T-helper 1 cell treated with Interleukin-12 subunit alpha and Interleukin-12 subunit beta and Interleukin-4 antibody, amounts not matched to agents 30 ng/mL and 1 ng/mL, for 36 hours (primary cell): ENCODE data around the gene RPL31. TPM values are rescaled to one million over a fixed set of nuclear protein-coding genes. Genes with fewer than 3 reads are reported as not detected.

Experiments
- intact Hi-C: fragments of 100-400 bp; cut with micrococcal nuclease; formaldehyde crosslinking; loops from one replicate; pipeline ENCODE4 v1.15.1; 2024
- total RNA-seq: library from RNA; stranded (reverse); gene quantifications from 2 replicates; pipeline ENCODE4 v1.2.3, GENCODE V29; 2022

The RPL31 gene
- total RNA-seq, 1 donor from 2014 or later = 930 TPM

DNA sequence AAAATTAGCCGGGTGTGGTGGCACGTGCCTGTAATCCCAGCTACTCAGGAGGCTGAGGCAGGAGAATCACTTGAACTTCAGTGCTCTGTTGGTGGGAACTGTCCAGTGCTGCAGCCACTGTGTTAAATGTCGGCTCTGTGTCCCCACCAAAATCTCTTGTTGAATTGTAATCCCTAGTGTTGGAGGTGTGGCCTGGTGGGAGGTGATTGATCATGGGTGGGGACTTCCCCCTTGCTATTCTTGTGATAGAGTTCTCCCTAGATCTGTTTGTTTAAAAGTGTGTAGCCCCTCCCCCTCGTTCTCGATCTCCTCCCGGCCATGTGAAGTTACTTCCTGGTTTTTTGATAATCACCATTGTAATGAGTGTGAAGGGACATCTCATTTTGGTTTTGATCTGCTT is 9.8 kb upstream of the RPL31 start:
- intact Hi-C loops = no loop called here

DNA sequence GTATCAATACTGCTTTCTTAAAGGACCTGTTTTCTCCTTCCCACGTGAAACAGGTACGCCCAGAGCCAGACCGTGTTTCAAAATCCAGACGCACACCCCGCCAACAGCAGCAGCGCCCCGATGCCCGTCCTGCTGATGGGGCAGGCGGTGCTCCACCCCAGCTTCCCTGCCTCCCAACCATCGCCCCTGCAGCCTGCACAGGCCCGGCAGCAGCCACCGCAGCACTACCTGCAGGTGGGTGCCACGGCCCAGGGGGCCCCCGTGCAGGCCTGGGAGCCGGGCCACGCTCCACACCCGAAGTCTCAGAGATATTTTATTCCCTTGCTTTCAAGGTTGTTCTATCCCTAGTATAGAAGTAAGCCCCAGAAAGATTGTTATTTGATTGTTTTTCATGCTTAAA is 8.8 kb upstream of the RPL31 start:
- intact Hi-C loops = no loop called here

DNA sequence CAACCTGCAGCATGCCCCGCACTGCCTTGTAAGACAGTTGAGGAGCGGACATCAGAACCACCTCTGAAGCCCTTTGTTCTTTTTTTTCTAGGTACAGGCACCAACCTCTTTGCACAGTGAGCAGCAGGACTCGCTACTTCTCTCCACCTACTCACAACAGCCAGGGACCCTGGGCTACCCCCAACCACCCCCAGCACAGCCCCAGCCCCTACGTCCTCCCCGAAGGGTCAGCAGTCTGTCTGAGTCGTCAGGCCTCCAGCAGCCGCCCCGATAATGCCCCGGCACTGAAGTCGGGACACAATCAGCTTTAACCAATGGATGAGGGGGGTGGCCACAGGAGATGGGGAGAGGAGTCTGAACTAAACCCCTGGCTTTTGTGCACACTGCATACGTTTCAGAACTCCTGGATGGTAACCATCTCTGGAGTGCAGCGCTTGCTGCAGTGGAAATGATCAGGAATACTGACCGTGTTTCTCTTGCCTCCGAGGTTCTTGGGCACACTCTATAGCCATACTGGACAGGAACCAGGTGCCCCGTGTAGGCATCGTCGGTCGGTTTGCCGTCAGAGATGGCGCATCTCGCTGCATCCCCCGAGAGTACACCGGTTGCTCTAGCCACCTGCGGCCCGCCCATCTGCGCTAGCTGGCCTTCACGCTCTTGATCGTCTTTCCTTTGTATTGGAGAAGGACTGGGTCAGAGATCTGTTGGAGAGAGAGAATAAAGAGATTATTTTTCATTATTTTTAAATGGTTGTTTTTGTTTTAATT is 6.6 kb upstream of the RPL31 start:
- intact Hi-C loops = no loop called here

DNA sequence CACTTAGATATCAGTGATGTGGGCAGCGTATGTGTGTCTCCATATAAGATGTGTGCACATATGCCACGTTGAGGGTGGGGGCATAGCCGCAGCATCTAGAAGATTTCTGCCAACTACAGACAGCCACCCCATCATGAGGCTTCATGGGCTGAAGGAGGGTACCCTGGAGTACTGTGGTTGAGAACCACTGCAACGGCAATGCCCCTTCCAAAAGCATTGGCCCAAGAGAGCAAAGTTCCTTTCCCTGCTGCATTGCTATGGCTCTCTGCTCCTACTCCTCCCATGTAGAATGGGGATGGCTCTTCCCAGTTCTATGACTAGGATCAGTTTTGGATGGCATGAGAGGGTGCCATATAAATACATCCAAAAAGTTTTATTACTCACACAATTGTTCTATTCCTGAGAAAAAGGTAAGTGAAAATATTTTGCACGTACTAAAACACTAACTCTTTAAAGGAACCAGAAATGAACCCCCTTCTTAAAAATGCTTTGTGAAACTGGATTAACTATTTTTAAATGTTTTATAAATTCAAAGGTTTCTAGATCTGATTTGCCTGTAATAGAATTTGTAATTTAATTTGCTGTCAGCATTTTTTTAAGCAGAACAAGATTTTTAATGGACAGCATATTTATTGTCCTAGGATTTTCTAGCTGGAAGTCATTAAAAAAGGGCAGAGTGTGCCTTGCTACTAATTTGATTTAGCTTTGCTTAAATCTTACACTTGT is 4.4 kb upstream of the RPL31 start:
- intact Hi-C loops = no loop called here

DNA sequence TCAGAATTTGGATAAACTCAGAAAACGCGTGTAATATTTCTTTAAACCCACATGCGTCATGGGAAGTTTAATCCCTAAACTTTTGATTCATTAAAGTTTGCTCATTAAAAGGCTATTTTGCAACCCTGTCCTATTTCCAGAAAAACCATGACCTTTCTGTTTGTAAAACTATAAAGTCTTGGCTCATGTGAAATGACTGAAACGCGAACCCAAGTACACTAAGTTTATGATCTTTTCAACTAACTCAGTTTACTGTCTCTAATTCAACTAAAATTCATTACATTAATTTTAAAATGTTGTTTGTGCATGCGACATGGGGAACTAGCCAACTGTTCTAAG is 3.9 kb upstream of the RPL31 start:
- intact Hi-C loops = no loop called here

DNA sequence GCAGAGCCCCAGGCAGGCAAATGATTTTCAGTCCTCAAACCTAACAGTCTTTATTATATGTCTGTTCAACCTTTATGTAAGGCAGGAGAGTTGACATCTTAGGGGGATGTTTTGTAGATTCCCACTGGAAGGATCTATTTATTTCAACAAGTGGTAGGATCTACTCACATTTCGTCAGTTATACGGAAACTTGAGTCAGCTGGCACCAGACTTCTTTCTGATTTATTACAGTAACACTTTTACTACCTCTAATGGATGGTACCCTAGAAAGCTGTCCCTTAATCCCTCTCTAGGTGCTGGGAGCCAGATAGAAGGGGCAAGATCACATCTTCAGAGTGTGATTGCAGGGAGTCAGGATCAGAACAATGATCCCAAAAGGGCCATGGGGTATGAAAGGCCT is 2.1 kb upstream of the RPL31 start:
- intact Hi-C loops = loop anchor here (2.0 to 10.0 kb wide), 4 partner anchors 181 to 1845 kb away; partner anchors contain the start of genes EIF5B, LIPT1, REV1 and TSGA10

DNA sequence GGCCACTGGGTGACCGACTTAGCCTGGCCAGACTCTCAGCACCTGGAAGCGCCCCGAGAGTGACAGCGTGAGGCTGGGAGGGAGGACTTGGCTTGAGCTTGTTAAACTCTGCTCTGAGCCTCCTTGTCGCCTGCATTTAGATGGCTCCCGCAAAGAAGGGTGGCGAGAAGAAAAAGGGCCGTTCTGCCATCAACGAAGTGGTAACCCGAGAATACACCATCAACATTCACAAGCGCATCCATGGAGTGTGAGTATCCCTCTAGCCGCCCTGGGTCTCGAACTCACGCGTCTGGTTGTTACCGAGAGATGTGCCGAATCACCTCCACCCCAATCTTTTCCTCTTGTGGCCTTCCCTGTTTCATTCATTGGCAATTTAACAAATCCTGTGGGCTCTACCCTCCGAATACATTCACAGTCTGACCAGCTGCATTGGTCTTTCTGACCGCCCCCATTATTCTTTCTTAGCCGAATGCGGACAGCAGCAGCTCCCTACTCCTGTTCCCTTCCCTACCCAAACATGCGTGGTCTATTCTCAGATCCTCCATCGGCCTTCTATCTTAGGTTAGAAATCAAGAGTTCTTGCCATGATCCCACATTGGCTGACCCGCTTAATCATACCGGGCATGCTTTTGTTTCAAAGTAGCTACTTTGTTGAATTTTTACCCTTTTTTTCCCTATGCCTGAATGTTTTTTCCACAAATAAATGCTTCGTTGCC is 631 bp downstream of the RPL31 start:
- intact Hi-C loops = loop anchor here (1.0 to 10.0 kb wide), 11 partner anchors 10 to 1848 kb away; partner anchors contain the start of genes CNOT11, EIF5B, LIPT1 and PDCL3

DNA sequence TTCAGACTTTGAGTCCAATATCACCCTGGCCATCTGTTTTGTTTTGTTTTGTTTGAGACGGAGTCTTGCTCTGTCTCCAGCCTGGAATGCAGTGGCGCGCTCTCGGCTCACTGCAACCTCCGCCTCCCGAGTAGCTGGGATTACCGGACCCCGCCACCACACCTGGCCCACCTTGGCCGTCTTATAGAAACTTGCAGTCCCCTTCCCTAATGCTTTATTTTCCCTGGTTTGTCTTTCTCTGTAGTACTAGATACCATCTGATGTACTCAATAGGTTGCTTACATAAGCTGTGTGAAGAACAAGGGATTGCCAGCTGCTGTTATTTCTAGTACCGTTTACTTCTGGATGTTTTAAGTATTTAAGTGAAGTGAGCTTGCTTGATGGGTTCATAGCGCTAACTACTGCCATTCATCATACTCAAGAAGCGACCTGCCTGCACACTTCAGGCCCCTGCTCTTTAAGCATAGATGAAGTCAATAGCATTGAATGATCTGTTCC is 1.2 kb downstream of the RPL31 start:
- intact Hi-C loops = loop anchor here (1.0 to 10.0 kb wide), 4 partner anchors 18 to 1849 kb away; partner anchors contain the start of genes EIF5B, LIPT1, REV1 and TSGA10

DNA sequence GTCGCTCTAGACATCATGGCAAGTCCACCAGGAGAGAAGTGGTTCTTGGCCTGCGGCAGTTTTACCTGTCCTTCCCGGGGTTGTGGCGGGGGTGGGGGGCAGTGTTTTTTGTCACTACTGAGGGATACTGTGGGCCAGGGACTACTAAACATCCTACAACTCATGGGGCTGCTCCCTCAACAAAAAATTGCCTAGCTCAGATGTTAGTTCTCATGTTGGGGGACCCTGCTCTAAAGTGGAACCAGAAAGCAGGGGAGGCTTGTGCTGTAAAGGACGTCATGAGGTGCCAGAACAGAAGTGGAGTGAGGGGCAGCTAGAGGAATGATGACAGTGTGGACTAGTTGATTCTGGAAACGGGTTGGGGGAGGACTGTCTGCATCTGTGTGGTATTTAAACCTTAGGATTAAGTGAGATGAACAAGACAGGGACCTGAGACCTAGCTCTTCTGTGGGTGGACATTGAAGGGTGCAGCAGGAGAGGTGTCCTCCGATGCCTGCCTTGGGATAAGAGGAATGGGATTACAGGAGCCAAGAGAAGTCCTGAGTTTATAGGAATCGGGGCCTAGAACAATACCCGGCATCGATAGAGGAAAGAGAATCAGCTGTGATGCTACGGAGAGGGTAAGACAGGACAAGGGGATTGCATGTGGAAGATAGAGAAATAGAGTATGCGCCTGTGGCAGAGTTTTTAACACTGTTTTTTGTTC is 2.7 kb downstream of the RPL31 start:
- intact Hi-C loops = loop anchor here (5.0 to 10.0 kb wide), 3 partner anchors 1512 to 1850 kb away; partner anchors contain the start of genes EIF5B, LIPT1, REV1 and TSGA10

DNA sequence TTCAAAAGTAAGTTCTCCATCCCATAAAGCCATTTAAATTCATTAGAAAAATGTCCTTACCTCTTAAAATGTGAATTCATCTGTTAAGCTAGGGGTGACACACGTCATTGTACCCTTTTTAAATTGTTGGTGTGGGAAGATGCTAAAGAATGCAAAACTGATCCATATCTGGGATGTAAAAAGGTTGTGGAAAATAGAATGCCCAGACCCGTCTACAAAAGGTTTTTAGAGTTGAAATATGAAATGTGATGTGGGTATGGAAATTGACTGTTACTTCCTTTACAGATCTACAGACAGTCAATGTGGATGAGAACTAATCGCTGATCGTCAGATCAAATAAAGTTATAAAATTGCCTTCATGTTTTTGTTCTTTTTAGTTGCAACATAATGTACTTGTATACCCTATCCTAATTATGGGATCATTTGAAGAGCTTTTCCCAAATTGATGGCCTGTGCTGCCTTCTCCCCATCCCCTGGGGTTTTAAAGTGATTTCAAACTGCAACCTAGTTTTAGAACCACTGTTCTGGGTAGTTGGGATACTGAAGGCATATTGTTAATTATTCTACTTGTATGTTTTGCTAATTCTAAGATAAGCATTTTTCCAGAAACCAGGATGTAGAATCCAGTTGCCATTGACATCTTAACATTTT is 4.1 kb downstream of the RPL31 start:
- intact Hi-C loops = loop anchor here (10.0 kb wide), 2 partner anchors 1671 to 1851 kb away; partner anchors contain the start of genes EIF5B, LIPT1, TSGA10 and TXNDC9

DNA sequence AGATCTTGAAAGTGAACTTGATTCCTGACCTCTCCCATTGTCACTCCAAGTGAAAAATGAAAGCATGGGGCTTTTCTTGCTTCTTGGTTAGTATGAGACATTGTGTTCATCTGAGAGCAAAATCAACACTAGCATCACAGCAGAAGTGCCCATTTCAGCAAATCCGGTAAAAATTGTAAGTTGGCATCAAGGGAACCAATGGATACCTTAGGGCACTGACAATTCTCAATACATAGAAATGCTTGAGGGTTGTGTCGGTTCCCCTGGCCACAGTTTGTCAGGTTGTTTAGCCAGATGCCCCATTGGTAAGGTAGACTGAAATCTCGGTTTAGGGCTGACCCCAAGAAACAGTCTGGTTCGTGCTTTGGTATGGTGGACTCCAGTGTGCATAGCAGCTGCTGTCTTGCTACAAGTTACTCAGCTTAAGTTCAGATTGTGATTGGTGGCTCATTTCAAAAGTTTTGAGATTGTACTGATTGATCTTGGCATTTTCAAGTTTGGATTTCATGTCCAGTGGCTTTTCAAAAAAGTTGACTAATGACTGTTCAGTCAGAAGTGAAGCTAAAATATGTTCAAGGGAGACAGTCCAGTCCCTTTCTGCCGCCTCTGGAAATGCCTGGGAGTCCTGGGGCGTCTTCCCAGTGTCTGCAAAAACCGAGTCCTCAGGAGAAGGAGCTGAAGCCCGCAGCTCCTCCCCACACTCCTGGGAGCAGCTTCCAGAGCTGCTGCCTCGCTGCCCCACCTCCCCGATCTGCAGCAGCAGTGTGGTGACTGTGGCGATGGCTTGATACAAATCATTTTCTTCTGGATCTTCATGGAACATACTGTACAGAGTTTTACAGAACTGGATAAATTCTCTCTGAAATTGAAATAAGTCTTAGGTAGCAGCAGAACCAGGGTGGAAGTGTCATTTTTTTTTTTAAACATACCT is 5.6 kb downstream of the RPL31 start:
- intact Hi-C loops = loop anchor here (10.0 kb wide), 2 partner anchors 1673 to 1853 kb away; partner anchors contain the start of genes EIF5B, LIPT1, TSGA10 and TXNDC9

DNA sequence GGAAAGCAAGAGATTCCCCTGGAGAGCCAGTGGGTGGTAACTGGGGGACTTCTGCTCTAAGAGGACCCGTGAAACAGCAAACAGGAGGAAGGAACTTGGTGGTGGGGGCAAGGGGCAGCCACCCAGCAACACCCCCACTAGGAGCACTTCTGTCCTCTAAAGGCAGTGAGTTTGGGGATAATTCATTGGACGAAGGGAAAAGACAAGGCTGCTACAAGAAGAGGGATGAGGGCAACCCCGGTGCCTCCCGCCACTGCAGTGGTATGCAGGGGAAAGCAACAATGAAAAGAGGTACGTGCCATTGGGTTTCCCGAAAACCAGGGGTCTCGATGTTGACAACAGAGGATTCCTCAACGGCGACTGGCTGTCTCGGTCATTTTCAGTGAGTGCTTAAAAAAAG is 9.1 kb downstream of the RPL31 start:
- intact Hi-C loops = no loop called here

DNA sequence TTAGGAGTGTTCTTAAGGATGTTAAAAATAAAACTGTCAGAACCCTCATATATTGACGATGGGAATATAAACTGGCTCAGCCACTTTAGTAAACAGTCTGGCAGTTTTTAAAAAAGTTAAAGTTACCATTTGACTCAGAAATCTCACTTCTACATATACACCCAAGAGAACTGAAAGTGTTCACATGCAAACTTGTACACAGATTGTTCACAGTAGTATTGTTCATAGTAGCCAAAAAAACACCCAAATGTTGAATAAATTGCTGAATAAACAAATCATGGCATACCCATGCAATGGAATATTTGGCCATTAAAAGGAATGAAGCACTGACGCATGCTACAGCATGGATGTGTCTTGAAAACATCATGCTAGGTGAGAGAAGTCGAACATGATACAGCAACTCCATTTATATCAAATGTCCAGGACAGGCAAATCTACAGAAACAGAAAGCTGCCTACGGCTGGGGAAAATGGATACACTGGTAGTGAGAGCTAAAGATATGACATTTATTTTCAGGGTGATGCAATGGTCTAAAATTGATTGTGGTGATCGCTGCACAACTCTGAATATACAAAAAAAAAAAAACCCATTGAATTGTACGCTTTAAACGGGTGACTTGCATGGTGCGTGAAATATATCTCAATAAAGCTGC is 10.1 kb downstream of the RPL31 start:
- intact Hi-C loops = loop anchor here (1.0 to 2.0 kb wide), 4 partner anchors 10 to 375 kb away; partner anchors contain the start of genes CREG2 and RPL31

DNA sequence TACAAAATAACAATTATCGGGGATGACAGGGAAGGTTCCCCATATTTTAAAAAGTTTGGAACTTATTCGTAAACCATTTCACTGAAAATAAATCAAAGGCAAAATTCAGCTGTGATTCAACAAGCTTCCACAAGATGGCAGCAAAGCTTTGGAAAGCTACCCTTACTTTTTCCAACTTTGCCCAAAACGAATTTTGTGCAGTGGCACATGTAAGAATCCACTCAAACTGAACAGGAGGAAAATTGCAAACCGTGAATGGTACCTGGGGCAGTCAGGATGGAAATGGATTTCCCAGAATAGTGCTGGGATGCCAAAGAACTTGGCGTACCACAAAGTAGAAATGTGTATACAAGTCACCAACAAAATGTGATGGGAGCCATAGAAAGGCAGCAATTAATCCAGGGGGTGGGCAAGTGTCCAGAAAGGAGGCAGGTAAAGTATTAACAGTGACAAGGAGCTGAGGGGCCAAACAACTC is 10.7 kb downstream of the RPL31 start:
- intact Hi-C loops = loop anchor here (1.0 to 2.0 kb wide), 4 partner anchors 10 to 375 kb away; partner anchors contain the start of genes CREG2 and RPL31

DNA sequence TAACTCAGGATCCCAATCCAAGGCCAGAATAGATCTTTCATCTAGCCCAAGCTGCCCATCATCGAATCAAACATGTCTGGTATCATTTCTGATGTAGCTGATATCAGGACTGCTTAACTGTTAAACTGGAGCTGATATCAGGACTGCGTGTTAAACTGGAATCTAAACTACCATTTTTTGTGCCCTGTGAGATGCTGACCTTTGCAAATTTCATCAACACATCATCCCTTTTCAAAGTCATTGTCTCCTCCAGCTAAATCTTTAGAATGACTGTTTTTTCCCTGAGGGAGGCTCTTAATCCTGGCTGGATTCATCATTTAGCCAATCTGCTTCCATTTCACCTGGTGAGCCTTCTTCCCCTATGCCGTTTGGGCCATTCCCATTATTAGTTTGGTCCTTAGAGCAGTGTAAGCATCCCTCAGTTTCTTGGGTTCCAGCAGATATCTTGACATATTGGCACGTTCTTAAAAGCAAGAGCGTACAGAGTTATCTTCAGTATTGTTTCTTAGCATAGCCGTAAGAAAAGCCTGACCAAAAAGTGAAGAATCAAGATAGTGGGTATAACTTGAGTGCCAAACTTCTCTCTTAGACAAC is 12.3 kb downstream of the RPL31 start:
- intact Hi-C loops = no loop called here

DNA sequence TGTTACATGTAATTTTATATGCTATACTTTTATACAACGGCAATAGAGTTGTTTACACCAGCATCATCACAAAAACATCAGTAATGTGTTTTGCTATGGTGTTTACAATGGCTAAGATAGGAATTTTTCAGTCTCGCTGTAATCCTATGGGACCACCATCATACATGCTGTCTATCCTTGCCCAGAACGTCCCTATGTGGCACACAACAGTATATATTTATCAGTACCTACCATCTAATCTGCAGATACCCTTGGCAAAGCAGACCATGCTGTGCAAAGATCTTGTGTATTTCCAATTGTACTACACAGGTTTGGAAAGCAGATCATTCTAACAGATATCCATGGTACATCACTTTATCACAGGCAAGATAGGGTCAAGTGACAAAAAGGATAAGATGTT is 15.3 kb downstream of the RPL31 start:
- intact Hi-C loops = no loop called here

DNA sequence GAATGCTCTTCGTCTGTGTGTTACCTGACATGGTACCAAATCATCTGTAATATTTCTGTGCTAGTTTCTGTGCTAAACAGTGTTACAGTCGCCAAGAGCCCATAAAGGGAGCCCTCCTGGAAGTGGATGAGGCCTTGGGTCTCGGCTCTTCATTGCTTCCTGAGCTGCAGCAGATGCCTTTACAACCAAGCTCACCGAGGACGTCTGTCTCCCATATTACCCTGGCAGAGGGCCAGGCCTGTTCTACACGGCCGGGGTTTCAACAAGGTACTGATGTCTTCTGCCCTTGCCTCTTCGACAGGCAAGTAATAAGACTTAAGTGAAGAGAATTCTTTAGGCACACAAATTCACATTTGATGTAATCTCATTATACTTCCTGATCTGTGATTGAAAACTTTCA is 16.8 kb downstream of the RPL31 start:
- intact Hi-C loops = no loop called here

DNA sequence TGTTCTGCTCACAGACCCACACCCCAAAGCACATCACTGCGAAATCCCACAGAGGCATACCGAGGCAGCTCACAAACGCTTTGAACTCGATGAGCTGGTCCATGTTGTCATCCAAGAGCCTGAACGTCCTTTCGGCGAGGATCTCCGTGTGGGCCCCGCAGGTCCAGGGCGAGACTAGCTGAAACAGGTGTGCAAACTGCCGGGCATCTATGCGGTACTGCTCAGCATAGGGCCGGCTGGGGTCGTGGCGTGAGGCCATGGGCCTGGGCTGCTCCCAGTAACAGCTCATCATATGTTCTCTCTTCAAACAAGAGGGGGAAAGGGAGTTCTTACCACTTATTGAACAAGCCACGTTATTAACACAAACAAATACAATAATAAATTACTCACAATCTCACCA is 20.1 kb downstream of the RPL31 start:
- intact Hi-C loops = no loop called here
